H1 (cell line): Measurements from ENCODE around the gene RAB5B. TPM values are rescaled to one million over a fixed set of nuclear protein-coding genes. Genes with fewer than 3 reads are reported as not detected.

Experiments
- CTCF ChIA-PET: fragments of 300-600 bp; sonication (Branson Sonifier 250); formaldehyde crosslinking; loops from one replicate; lab custom pipeline; 2021; ENCODE audit not compliant: partially characterized antibody; lab: Charles Lee
- POLR2A ChIA-PET: fragments of 300-600 bp; sonication (Branson Sonifier 250); formaldehyde crosslinking; loops from one replicate; lab custom pipeline; 2021; ENCODE audit warnings: inconsistent platforms; ENCODE audit not compliant: partially characterized antibody; lab: Charles Lee
- DNase-seq, 2 experiments: peaks; one replicate each; pipeline versions ENCODE4 v3.0.0 to v3.0.0-alpha.2; 2010 to 2022; ENCODE audit warnings: low spot score in 2 of 2, low read depth in 1 of 2, mixed read lengths in 1 of 2
- FAIRE-seq: peaks from 2 replicates; lab custom pipeline; 2011; peaks lifted over from hg19 to GRCh38; lab: Jason Lieb, UNC
- H2AFZ ChIP-seq: 2 replicates; pipeline ENCODE4 v1.8.1; 2012; ENCODE audit warnings: low read length, inconsistent platforms
- H2AK5ac ChIP-seq: 2 replicates; pipeline ENCODE4 v1.6.1; 2013; ENCODE audit warnings: low read depth, low read length
- H2BK120ac ChIP-seq: replicated peaks from 2 replicates; pipeline ENCODE3; 2013; ENCODE audit warnings: low read depth, low read length, inconsistent platforms
- H2BK12ac ChIP-seq: 2 replicates; pipeline ENCODE4 v1.6.1; 2013; ENCODE audit warnings: low read depth, low read length
- H2BK15ac ChIP-seq: 2 replicates; pipeline ENCODE4 v1.6.1; 2013; ENCODE audit warnings: low read length
- H2BK20ac ChIP-seq: 2 replicates; pipeline ENCODE4 v1.6.1; 2013; ENCODE audit warnings: low read length
- H2BK5ac ChIP-seq: 2 replicates; pipeline ENCODE4 v1.6.1; 2013; ENCODE audit warnings: low read depth, low read length
- H3K14ac ChIP-seq: 2 replicates; pipeline ENCODE4 v1.6.1; 2013; ENCODE audit warnings: inconsistent platforms; ENCODE audit not compliant: insufficient read length
- H3K18ac ChIP-seq: 2 replicates; pipeline ENCODE4 v1.6.1; 2013; ENCODE audit warnings: low read length; ENCODE audit errors: extremely low read depth
- H3K23ac ChIP-seq: 2 replicates; pipeline ENCODE4 v1.6.1; 2013; ENCODE audit warnings: inconsistent platforms; ENCODE audit not compliant: insufficient read length
- H3K23me2 ChIP-seq: 2 replicates; pipeline ENCODE4 v1.6.1; 2013; ENCODE audit warnings: low read depth, low read length
- H3K27ac ChIP-seq: 2 replicates; pipeline ENCODE4 v1.6.1; 2011; ENCODE audit warnings: low read depth, low read length, inconsistent platforms
- H3K27me3 ChIP-seq, 4 experiments: replicated peaks in 1 of 4; 1 replicate in 1 of 4; 2 replicates in 3 of 4; pipeline versions ENCODE4 v1.6.1 to v1.8.1; 2011 to 2013; ENCODE audit warnings: low read length in 3 of 4, mild to moderate bottlenecking in 3 of 4, inconsistent platforms in 2 of 4, mixed read lengths in 2 of 4, moderate library complexity in 1 of 4; ENCODE audit not compliant: control insufficient read depth in 3 of 4, insufficient read depth in 3 of 4; ENCODE audit errors: extremely low read depth in 1 of 4
- H3K36me3 ChIP-seq, 4 experiments: 2 replicates each; pipeline versions ENCODE4 v1.6.1 to v1.8.1; 2011 to 2013; ENCODE audit warnings: mild to moderate bottlenecking in 4 of 4, low read length in 3 of 4, moderate library complexity in 2 of 4, control low read depth in 1 of 4, inconsistent platforms in 1 of 4; ENCODE audit not compliant: insufficient read depth in 4 of 4, control insufficient read depth in 2 of 4
- H3K4ac ChIP-seq: replicated peaks from 2 replicates; pipeline ENCODE3; 2013; ENCODE audit warnings: low read length, low read depth, mixed read lengths, inconsistent platforms; ENCODE audit not compliant: insufficient read length
- H3K4me1 ChIP-seq, 4 experiments: replicated peaks in 1 of 4; 1 replicate in 1 of 4; 2 replicates in 3 of 4; pipeline versions ENCODE4 v1.6.1 to v1.8.1; 2011 to 2013; ENCODE audit warnings: low read length in 3 of 4, inconsistent platforms in 2 of 4, mixed read lengths in 1 of 4; ENCODE audit not compliant: insufficient read depth in 4 of 4, control insufficient read depth in 3 of 4
- H3K4me2 ChIP-seq, 2 experiments: 2 replicates each; pipeline versions ENCODE4 v1.6.1 to v1.8.1; 2011 to 2013; ENCODE audit warnings: low read depth in 2 of 2, low read length in 2 of 2, control low read depth in 1 of 2, inconsistent platforms in 1 of 2, mild to moderate bottlenecking in 1 of 2; ENCODE audit not compliant: insufficient read depth in 1 of 2
- H3K4me3 ChIP-seq, 4 experiments: fragments of 200-600, 300-600 bp in 1 of 4; sonication (generic), shearing (Covaris generic), sonication (Bioruptor Twin) in 1 of 4; 2 replicates each; pipeline versions ENCODE4 v1.5.1 to v1.8.1; 2011 to 2016; ENCODE audit warnings: low read length in 4 of 4, low read depth in 3 of 4, control low read depth in 2 of 4, inconsistent platforms in 2 of 4, mild to moderate bottlenecking in 2 of 4, mixed read lengths in 1 of 4, moderate library complexity in 1 of 4; ENCODE audit not compliant: insufficient read depth in 2 of 4; ENCODE audit errors: extremely low read depth in 1 of 4
- H3K56ac ChIP-seq: replicated peaks from 2 replicates; pipeline ENCODE3; 2013; ENCODE audit warnings: low read depth, mild to moderate bottlenecking, mixed read lengths, low read length, inconsistent platforms; ENCODE audit not compliant: insufficient read length
- H3K79me1 ChIP-seq: 2 replicates; pipeline ENCODE4 v1.6.1; 2013; ENCODE audit warnings: low read depth, low read length, control low read depth
- H3K79me2 ChIP-seq, 2 experiments: 2 replicates each; pipeline versions ENCODE4 v1.6.1 to v1.8.1; 2012 to 2013; ENCODE audit warnings: low read length in 2 of 2, mild to moderate bottlenecking in 2 of 2, inconsistent platforms in 1 of 2; ENCODE audit not compliant: insufficient read depth in 2 of 2, control insufficient read depth in 1 of 2
- H3K9ac ChIP-seq, 4 experiments: replicated peaks in 1 of 4; 1 replicate in 1 of 4; 2 replicates in 3 of 4; pipeline versions ENCODE4 v1.6.1 to v1.8.1; 2011 to 2013; ENCODE audit warnings: low read depth in 3 of 4, low read length in 3 of 4, control low read depth in 2 of 4, mild to moderate bottlenecking in 2 of 4, moderate library complexity in 2 of 4, inconsistent platforms in 1 of 4; ENCODE audit errors: extremely low read depth in 1 of 4
- H3K9me3 ChIP-seq, 2 experiments: 2 replicates each; pipeline versions ENCODE4 v1.6.1 to v1.8.1; 2012 to 2013; ENCODE audit warnings: mild to moderate bottlenecking in 2 of 2, moderate library complexity in 2 of 2, control low read depth in 1 of 2, inconsistent platforms in 1 of 2, low read depth in 1 of 2, low read length in 1 of 2, mixed read lengths in 1 of 2; ENCODE audit not compliant: insufficient read depth in 2 of 2
- H4K20me1 ChIP-seq, 2 experiments: replicated peaks in 1 of 2; 2 replicates each; pipeline versions ENCODE3 to v1.8.1; 2011 to 2013; ENCODE audit warnings: inconsistent platforms in 2 of 2, low read length in 2 of 2, mild to moderate bottlenecking in 1 of 2; ENCODE audit not compliant: insufficient read depth in 2 of 2, control insufficient read depth in 1 of 2
- H4K5ac ChIP-seq: 2 replicates; pipeline ENCODE4 v1.6.1; 2013; ENCODE audit warnings: low read length, low read depth, mixed read lengths, inconsistent platforms; ENCODE audit not compliant: insufficient read length
- H4K8ac ChIP-seq: 2 replicates; pipeline ENCODE4 v1.8.0; 2013; ENCODE audit warnings: mild to moderate bottlenecking, moderate library complexity, low read length, inconsistent platforms; ENCODE audit not compliant: insufficient read depth; ENCODE audit errors: extremely low read depth
- H4K91ac ChIP-seq: replicated peaks from 2 replicates; pipeline ENCODE3; 2013; ENCODE audit warnings: low read length, mixed read lengths, inconsistent platforms; ENCODE audit not compliant: insufficient read length
- KDM1A ChIP-seq: fragments of 200-600, 300-600 bp; sonication (generic); IDR thresholded peaks from 2 replicates; pipeline ENCODE4 v1.7.1; 2016; ENCODE audit warnings: mild to moderate bottlenecking, low read length, borderline replicate concordance
- MAFK ChIP-seq: IDR thresholded peaks from 2 replicates; pipeline ENCODE4 v1.6.1; 2012; ENCODE audit warnings: low read depth, mild to moderate bottlenecking, improper control_type of control experiment, low read length
- NRF1 ChIP-seq: IDR thresholded peaks from 2 replicates; pipeline ENCODE4 v1.6.1; 2011; ENCODE audit warnings: mild to moderate bottlenecking, low read depth, low read length, improper control_type of control experiment
- SP4 ChIP-seq: IDR thresholded peaks from 2 replicates; pipeline ENCODE4 v1.6.1; 2012; ENCODE audit warnings: low read length, inconsistent platforms
- YY1 ChIP-seq: IDR thresholded peaks from 2 replicates; pipeline ENCODE4 v1.6.1; 2011; ENCODE audit warnings: low read depth, mild to moderate bottlenecking, low read length
- WGBS, 2 experiments: shearing (Covaris generic) in 1 of 2; methylation state at CpG; one replicate each; pipeline versions ENCODE4 v1.1.6 to v1.1.7; 2013 to 2015; ENCODE audit warnings: low lambda C conversion rate in 2 of 2, mixed read lengths in 2 of 2, inconsistent platforms in 1 of 2, low coverage in 1 of 2, missing lambda C conversion rate in 1 of 2; ENCODE audit not compliant: insufficient replicate concordance in 2 of 2, insufficient coverage in 1 of 2, insufficient read length in 1 of 2; ENCODE audit errors: extremely low coverage in 1 of 2, missing lambda C conversion rate in 1 of 2; 5-methylcytosine and 5-hydroxymethylcytosine counted together
- polyA plus RNA-seq, 7 experiments: library from polyadenylated mRNA; depleted of rRNA in 3 of 7; stranded (reverse) in 5 of 7; unstranded in 2 of 7; fragments of >200 nt in 5 of 7; fragments of 200-250 nt in 2 of 7; gene quantifications; 1 replicate in 5 of 7; 2 replicates in 1 of 7; 4 replicates in 1 of 7; pipeline versions ENCODE4 v1.2.1 to v1.2.3, GENCODE V29; 2011 to 2013; ENCODE audit warnings: missing spikeins in 2 of 7, mixed read lengths in 2 of 7
- total RNA-seq: library from RNA; stranded (reverse); fragmentation: NEBNext Ultra II Directional; extraction: Animal tissue kit (Norgen Biotek cat#: 25700); gene quantifications from 2 replicates; pipeline ENCODE4 v1.2.1, GENCODE V29; 2021

RAB5B gene
- total and polyA plus RNA-seq, 2 of the 8 experiments (the other 6 are each of a cell fraction or from before 2014, with no cell fraction given), result 56.7 to 62.4 TPM

GRCh38 chr12:55946553-55946952 lies 27.3 kb upstream of the RAB5B start:
- 95% methylated on average over 6 of the region's 6 CpGs; no CpG with 5 or more reads in 1 of the 2 experiments for WGBS, 2 experiments
- no peaks in the 10 kb centered on the region for H3K4me1 ChIP-seq
- H3K27me3 ChIP-seq, result no peaks in the 10 kb centered on the region
- no peak overlapping the region for H4K5ac ChIP-seq
- POLR2A ChIA-PET, result interaction anchor here (1.6 kb wide), 1 partner anchor 9 kb away, joined by 4 read pairs; no protein-coding TSS in a partner anchor
- H2AFZ ChIP-seq, result no peak overlapping the region
- H2BK120ac ChIP-seq, result no peak overlapping the region
- H3K4ac ChIP-seq, result no peak overlapping the region
- TF ChIP-seq MAFK (no peak), YY1 (no peak), SP4 (no peak), KDM1A (no peak), NRF1 (no peak)
- H3K18ac ChIP-seq, result no peak overlapping the region
- CTCF ChIA-PET, result interaction anchor here (0.6 to 2.0 kb wide), 2 partner anchors 209 to 411 kb away, joined by 3 to 5 read pairs; no protein-coding TSS in a partner anchor
- no peak overlapping the region for H3K27ac ChIP-seq
- no peaks in the 10 kb centered on the region for H3K9me3 ChIP-seq
- FAIRE-seq (no peak), DNase-seq (no peak)
- no peaks in the 10 kb centered on the region for H4K20me1 ChIP-seq
- H2BK12ac ChIP-seq, result no peak overlapping the region
- H2BK15ac ChIP-seq, result no peak overlapping the region
- no peak overlapping the region for H3K14ac ChIP-seq
- no peak overlapping the region for H2AK5ac ChIP-seq
- no peak overlapping the region for H4K8ac ChIP-seq
- H2BK5ac ChIP-seq, result no peak overlapping the region
- H3K9ac ChIP-seq, result no peak overlapping the region
- H4K91ac ChIP-seq, result no peak overlapping the region
- no peak overlapping the region for H3K23ac ChIP-seq
- no peak overlapping the region for H3K4me2 ChIP-seq
- no peaks in the 10 kb centered on the region for H3K79me1 ChIP-seq
- H3K36me3 ChIP-seq, result peaks cover 0 to under 1% (median under 1%) of the 10 kb centered on the region in 4 experiments; a peak in 3 of 8 replicates
- no peaks in the 10 kb centered on the region; the same call in 1 of the 2 replicates for H3K23me2 ChIP-seq
- no peaks in the 10 kb centered on the region for H3K79me2 ChIP-seq
- H2BK20ac ChIP-seq, result no peak overlapping the region
- no peak overlapping the region for H3K56ac ChIP-seq
- H3K4me3 ChIP-seq, result no peak overlapping the region
